KMS-11 (cell line): Measurements from ENCODE around the gene VCAN.

Experiments used
- H2AFZ ChIP-seq: fragments of 200-600 bp; sonication (generic); 2 replicates; pipeline ENCODE4 v1.6.1; 2016; ENCODE audit warnings: antibody characterized with exemption, mixed run types, low read depth
- H3K27ac ChIP-seq: fragments of 200-600 bp; sonication (generic); 2 replicates; pipeline ENCODE4 v1.6.1; 2016; ENCODE audit warnings: mild to moderate bottlenecking, mixed run types
- H3K27me3 ChIP-seq: fragments of 200-600 bp; sonication (generic); 2 replicates; pipeline ENCODE4 v1.6.1; 2017; ENCODE audit warnings: mild to moderate bottlenecking, low read depth, mixed run types, moderate library complexity; ENCODE audit not compliant: insufficient read depth
- H3K36me3 ChIP-seq: fragments of 200-600 bp; sonication (generic); 2 replicates; pipeline ENCODE4 v1.6.1; 2017; ENCODE audit warnings: mild to moderate bottlenecking, mixed run types; ENCODE audit not compliant: insufficient read depth
- H3K4me1 ChIP-seq: fragments of 200-600 bp; sonication (generic); 2 replicates; pipeline ENCODE4 v1.6.1; 2016; ENCODE audit warnings: mild to moderate bottlenecking, low read depth, mixed run types; ENCODE audit not compliant: poor library complexity, severe bottlenecking
- H3K4me2 ChIP-seq: fragments of 200-600 bp; sonication (generic); 2 replicates; pipeline ENCODE4 v1.7.0; 2016; ENCODE audit warnings: mild to moderate bottlenecking, mixed run types
- H3K4me3 ChIP-seq: fragments of 200-600 bp; sonication (generic); IDR thresholded peaks from 2 replicates; pipeline ENCODE4 v1.6.1; 2017; ENCODE audit warnings: low read depth, low read length, mixed read lengths; ENCODE audit not compliant: insufficient read depth
- H3K79me2 ChIP-seq: fragments of 200-600 bp; sonication (generic); 2 replicates; pipeline ENCODE4 v1.6.1; 2016; ENCODE audit warnings: low read depth, mixed run types; ENCODE audit not compliant: insufficient read depth
- H3K9ac ChIP-seq: fragments of 200-600 bp; sonication (generic); 2 replicates; pipeline ENCODE4 v1.6.1; 2016; ENCODE audit warnings: mild to moderate bottlenecking, mixed run types
- H4K20me1 ChIP-seq: fragments of 200-600 bp; sonication (generic); 2 replicates; pipeline ENCODE4 v1.6.1; 2016; ENCODE audit warnings: mild to moderate bottlenecking, mixed run types; ENCODE audit not compliant: insufficient read depth
- TF ChIP-seq, protein P1 (sequence below): fragments of 200-600 bp; sonication (generic); conservative IDR thresholded peaks from 2 replicates; pipeline ENCODE4 v1.6.1; 2017; ENCODE audit warnings: low read depth, mild to moderate bottlenecking, antibody characterized with exemption, low read length, moderate library complexity, mixed read lengths

VCAN gene

DNA sequence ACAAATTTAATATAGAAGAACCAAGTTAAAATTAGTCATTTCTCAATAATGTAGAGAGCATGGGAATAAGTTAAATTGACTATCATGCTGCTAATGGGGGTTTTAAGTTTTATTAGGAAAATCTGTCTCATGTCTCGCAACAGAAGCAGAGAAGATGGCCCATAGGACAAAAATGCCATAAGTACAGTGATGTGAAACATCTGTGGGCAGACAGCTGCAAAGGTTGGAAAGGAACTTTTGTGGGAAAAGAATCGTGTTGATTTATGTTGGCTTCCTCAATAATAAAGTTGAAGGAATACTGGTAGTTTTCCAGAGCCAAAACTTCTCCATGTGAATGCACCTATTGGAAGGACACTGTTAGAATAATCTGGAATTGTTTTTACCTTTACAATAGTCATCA, 44.8 kb downstream of the VCAN start:
- Histone ChIP-seq H3K4me1 (no peaks in the 10 kb centered on the region), H3K79me2 (no peaks in the 10 kb centered on the region), H3K27me3 (no peaks in the 10 kb centered on the region), H3K27ac (no peak overlapping the region), H3K4me2 (no peak overlapping the region), H3K9ac (no peak overlapping the region), H3K4me3 (no peak overlapping the region), H3K36me3 (no peaks in the 10 kb centered on the region), H4K20me1 (no peaks in the 10 kb centered on the region), H2AFZ (no peak overlapping the region)
- TF ChIP-seq, protein P1, sequence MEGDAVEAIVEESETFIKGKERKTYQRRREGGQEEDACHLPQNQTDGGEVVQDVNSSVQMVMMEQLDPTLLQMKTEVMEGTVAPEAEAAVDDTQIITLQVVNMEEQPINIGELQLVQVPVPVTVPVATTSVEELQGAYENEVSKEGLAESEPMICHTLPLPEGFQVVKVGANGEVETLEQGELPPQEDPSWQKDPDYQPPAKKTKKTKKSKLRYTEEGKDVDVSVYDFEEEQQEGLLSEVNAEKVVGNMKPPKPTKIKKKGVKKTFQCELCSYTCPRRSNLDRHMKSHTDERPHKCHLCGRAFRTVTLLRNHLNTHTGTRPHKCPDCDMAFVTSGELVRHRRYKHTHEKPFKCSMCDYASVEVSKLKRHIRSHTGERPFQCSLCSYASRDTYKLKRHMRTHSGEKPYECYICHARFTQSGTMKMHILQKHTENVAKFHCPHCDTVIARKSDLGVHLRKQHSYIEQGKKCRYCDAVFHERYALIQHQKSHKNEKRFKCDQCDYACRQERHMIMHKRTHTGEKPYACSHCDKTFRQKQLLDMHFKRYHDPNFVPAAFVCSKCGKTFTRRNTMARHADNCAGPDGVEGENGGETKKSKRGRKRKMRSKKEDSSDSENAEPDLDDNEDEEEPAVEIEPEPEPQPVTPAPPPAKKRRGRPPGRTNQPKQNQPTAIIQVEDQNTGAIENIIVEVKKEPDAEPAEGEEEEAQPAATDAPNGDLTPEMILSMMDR = no peak

DNA sequence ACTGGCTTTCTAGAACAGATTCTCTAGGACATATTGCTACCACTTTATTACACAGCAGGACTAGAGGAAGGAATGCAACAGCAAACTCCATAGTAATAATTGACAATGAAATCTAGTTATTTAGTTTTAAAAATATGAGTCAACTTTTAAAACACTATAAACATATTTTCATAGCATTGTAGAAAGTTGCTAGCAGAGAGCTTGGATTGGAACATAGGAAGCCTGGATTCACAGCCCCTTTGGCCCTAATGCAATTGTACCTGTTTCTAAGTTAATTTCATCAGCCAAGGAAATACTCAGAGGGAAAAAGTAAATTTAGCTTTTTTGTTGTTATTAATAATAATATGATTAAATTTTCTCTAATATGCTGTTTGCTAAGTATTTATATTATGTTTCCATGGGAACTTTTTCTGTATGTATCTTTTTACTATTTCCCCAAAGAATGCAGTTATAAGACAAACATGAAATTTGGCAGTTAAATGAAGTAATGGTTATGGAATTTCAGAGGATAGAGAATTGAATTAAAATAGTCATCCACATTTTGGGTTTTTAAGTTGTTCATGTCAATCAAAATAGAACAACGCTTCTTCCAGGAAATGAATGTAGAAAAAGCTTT, 45.6 kb downstream of the VCAN start:
- no peaks in the 10 kb centered on the region for H3K27me3 ChIP-seq
- TF ChIP-seq, protein P1 = no peak
- H3K27ac ChIP-seq = no peak overlapping the region
- H3K9ac ChIP-seq = no peak overlapping the region
- no peak overlapping the region for H2AFZ ChIP-seq
- no peaks in the 10 kb centered on the region for H3K4me1 ChIP-seq
- H4K20me1 ChIP-seq = no peaks in the 10 kb centered on the region
- no peak overlapping the region for H3K4me3 ChIP-seq
- no peaks in the 10 kb centered on the region for H3K36me3 ChIP-seq
- no peaks in the 10 kb centered on the region for H3K79me2 ChIP-seq
- H3K4me2 ChIP-seq = no peak overlapping the region

DNA sequence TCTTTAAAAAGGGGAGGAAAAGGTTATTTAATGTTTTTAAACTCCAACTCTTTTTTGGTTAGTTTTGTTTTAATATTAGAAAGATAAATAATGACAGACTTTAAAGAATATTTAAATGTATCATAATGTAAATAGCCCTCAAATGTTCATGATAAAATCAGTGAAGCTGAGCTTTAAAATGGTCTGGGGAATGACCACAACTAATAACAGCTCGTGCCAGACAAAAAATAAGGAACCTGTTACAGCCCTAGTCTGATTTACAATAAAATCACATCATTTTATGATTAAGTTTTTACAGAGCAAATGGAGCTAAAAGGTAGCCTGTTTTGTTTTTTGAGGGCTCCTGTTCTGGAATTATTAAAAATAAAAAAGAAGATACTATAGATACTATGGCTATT, 46.1 kb downstream of the VCAN start:
- Histone ChIP-seq H3K27me3 (no peaks in the 10 kb centered on the region), H3K79me2 (no peaks in the 10 kb centered on the region), H3K4me3 (no peak overlapping the region), H3K4me1 (no peaks in the 10 kb centered on the region), H4K20me1 (no peaks in the 10 kb centered on the region), H3K4me2 (no peak overlapping the region), H3K9ac (no peak overlapping the region), H3K27ac (no peak overlapping the region), H3K36me3 (no peaks in the 10 kb centered on the region), H2AFZ (no peak overlapping the region)
- TF ChIP-seq, protein P1 = no peak

DNA sequence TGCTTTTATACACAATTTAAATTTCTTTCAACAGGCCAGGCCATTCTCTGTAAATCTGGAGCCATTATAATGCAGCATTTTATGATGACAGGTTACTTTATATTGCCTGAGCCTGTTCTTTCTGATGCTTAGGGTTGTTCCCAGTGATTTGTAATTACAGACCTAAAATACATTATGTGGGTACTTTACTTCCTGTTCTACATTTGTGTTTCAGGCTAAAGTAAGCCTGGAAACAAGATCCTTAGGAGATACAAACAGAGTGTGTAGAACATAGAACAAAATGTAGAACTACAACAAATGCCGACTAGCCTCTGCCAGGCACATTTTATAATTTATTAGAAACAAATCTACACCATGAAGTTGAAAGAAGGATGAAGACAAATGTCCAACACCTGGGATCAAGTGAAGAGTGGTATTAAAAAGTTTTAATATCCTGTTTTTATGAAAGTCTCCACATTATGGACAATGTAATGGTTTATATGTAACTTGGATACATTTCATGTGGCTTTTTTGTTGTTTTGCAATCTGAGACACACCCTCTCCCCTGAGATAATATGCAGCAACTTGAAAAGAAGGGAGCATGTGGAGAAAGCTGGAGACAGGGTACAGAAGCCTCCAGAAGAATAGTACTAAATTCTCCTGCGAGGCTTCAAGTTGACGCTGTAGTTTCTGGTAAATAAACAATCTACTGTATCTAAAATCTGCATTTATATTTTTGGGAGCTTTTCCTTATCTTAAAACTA, 46.9 kb downstream of the VCAN start:
- H3K36me3 ChIP-seq = no peaks in the 10 kb centered on the region
- no peaks in the 10 kb centered on the region for H3K79me2 ChIP-seq
- H3K27ac ChIP-seq = no peak overlapping the region
- H3K4me2 ChIP-seq = no peak overlapping the region
- H2AFZ ChIP-seq = no peak overlapping the region
- H3K4me1 ChIP-seq = no peaks in the 10 kb centered on the region
- H3K4me3 ChIP-seq = no peak overlapping the region
- no peak overlapping the region for H3K9ac ChIP-seq
- no peaks in the 10 kb centered on the region for H3K27me3 ChIP-seq
- TF ChIP-seq, protein P1 = no peak
- H4K20me1 ChIP-seq = no peaks in the 10 kb centered on the region
